Glomerular visceral epithelial cell (primary cell): Measurements from ENCODE around the gene PPM1G.

Source experiments
- DNase-seq: peaks from one replicate; pipeline ENCODE4 v3.0.0-alpha.2; 2016; ENCODE audit errors: extremely low spot score

Gene PPM1G

DNA sequence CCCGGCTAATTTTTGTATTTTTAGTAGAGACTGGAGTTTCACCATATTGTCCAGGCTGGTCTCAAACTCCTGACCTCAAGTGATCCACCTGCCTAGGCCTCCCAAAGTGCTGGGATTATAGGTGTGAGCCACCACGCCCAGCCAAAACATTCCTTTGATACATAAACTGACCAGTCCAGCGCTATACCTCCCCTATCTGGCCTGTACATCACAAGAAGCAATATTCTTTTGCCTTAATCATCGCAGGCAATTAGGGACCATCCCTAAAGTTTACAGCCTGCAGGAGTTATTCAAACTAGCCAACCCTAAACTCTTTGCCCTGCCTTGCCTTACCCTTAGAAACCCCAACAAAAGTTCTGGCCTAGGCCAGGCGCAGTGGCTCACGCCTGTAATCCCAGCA, 6.8 kb upstream of the PPM1G start:
- DNase-seq = no peak

DNA sequence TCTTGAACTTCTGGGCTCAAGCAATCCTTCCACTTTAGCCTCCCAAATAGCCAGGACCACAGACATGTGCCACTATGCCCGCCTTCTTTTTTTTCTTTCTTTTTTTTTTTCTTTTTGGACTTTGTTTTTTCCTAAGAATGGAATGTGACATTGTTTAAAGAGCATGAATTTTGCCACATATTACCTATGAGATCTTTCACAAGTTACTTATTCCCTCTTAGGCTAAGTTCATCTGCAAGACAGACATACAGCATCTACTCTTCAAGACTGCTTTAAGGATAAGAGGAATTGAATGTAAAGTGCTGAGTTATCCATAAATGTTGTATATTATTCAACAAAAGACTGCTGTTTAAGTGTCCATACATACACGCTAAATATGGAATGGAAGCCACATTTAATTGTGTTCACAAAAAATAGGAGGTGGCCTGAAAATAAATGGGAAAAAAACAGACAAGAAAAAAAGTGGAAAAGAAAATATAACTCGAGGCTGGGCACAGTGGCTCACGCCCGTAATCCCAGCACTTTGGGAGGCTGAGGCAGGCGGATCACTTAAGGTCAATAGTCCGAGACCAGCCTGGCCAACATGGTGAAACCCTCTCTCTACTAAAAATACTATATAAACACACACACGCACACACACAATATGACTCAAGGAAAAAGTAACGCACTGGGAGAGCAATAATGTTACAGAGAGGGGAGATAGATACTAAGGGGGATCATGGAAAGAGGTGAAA, 3.2 kb upstream of the PPM1G start:
- DNase-seq = no peak

DNA sequence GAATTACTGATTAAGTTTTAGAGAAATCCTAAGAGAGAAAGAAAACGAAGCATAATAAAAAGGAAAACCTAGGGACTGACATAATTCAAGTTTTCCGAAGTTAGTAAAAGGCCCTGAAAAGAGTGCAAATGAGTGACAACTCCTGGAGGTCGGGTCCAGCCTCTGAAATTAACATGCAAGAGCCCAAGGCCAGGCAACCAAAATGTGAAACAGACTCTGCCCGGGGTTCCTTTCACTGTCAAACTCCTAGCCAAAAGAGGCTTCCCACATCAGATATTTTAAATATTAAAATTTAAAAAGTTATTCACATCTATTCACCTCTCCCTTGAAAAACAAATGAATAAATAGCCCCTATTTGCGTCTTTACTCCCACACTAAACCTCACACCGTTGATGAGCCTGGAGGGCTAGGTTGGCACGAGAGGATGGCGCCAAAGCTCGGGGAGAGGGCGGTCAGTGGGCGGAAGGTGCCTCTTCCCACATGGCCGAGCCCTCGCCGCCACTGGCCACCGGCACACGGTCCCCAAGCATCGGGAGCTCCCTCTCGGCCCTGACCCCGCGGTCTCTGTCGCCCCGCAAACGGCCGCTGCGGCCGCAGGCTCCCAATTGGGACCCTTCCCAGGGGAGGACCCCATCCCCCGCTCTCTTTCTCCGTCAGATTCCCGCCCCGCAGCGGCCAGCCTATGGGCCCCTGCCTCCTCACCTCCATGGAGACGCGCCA, 630 bp downstream of the PPM1G start:
- DNase-seq = peak; percentile 24

DNA sequence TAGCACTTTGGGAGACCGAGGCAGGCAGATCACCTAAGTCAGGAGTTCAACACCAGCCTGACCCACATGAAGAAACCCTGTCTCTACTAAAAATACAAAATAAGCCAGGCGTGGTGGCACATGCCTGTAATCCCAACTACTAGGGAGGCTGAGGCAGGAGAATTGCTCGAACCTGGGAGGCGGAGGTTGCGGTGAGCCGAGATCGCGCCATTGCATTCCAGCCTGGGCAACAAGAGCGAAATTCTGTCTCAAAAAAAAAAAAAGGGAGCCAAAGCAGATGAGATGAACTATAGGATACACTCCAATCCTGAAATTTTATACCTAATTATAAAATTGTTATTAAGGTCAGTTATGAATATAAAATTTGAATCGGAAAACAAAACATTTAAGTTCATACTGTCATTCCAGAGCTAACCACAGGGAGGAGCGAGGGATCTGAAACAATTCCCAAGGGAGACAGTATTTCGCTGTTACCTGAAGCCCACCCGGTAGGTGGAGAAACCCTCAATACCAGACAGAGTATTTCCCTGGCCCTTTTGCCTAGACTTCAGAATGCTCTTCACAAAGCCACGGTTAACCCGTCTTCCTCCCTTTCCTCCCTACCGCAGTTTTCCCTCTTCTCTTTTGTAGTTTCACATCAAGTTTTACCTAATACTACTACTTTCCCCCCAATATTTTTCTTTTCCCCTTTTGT, 1.4 kb downstream of the PPM1G start:
- peak; percentile 53 for DNase-seq

DNA sequence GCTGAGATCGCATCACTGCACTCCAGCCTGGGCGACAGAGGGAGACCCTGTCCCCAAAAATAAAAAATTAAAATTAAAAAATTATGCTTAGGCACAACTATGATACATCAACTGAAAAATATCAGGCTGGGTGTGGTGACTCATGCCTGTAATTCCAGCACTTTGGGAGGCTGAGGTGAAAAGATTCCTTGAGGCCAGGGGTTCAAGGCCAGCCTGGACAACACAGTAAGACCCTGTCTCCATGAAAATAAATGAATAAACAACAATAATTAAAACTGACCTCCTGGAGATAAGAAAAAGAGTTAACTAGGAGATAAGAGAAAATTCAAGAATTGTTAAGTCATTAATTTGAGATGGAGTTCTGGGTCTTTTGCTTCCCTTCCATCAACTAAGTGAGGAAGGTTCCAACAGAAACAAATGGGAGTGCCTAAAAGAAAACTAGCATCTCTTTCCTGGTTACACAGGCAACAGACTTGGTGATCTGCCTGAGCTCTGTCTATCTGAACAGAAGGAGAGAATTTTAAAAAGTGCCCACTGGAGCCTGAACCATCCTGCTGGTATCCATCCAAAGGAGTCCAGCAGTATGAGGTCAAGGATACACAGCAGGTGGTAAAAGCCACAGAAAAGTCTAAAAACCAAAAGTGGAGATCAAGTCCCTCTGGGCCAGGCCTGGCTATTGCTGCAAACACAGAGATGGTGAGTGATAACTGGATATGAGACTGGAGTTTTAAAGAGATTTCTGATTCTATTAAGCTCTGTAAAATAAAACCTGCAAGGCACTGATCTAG, 8.8 kb downstream of the PPM1G start:
- DNase-seq = no peak

DNA sequence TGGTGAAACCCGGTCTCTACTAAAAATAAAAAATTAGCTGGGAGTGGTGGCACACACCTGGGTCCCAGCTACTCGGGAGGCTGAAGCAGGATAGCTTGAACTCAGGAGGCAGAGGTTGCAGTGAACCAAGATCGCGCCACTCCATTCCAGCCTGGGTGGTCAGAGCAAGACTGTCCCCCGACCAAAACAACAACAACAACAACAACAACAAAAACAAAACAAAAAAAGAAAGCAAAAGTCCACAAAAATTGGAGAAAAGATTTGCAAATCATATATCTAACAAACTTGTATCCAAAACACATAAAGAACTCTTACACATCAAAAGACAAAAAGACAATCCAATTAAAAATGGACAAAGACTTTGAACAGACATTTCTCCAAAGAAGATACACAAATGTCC, 10.4 kb downstream of the PPM1G start:
- DNase-seq = no peak

DNA sequence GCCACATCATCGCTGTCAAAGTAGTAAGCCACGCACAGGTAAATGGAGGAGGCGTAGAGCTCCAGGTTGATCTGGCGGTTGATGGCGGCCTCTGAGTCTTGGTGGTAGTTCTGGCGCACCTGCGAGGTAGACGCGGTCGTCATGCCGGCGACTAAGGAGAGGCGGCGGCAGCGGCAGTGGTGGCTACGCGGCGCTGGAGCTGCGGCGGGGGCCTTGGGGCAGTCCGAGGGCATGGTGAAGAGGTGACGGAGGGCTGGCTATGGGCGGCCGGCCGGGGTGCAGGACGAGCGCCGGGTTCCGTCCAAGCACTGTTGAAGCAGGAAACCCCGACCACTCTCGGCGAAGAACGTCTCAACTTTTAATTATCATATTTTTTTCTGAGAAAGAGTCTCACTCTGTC, 16.2 kb downstream of the PPM1G start:
- no peak for DNase-seq

DNA sequence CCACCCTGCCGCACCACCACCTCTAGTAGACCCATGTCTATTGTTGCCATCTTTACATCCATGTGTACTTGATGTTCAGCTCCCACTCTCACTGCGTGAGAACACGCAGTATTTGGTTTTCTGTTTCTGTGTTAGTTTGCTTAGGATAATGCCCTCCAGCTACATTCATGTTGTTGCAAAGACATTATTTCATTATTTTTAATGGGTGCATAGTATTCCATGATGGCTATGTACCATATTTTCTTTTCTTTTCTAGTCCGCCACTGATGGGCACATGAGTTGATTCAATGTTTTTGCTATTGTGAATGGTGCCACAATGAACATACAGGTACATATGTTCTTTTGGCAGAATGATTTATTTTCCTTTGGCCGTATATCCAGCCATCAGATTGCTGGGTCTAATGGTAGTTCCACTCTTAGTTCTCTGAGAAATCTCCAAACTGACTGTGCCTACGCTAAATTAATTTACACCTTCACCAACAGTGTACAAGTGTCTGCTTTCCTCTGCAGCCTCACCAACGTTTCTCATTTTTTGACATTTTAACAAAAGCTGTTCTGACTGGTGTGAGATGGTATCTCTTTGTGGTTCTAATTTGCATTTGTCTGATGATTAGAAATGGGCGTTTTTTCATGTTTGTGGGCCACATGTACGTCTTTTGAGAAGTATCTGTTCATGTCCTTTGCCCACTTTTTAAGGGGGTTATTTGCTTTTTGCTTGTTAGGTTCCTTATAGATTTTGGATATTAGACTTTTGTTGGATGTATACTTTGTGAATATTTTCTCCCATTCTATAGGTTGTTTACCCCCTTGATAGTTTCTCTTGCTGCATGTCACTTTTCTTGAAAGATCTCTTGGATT, 18.3 kb downstream of the PPM1G start:
- no peak for DNase-seq

DNA sequence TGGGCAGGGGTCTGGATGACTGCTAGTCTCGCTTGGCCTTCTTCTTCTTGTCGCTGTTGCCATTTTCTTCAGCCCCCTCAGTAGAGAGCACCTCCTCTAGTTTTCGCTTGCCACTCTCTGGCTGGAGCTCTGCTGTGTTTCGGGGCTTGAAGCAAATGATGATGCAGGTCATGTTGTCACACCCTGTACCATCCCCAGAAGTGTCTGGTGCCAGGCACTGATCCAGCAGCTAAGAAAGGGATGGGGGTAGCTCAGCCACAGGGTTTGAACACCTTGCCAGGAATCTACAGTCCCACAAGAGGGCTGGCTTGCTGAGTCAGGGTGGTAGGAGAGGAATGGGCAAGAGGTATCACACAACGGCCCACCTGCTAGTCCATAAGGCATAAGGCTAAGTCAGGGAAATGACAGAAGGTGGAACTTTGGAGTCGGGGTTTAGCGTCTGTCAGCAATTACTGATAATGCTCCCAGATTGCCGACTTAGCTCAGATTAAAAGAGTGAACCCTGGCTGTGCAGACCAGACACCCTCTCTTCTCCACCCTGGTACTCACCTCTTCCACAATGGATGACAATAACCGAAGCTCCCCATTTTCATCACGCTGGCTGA, 27.7 kb downstream of the PPM1G start:
- no peak for DNase-seq

DNA sequence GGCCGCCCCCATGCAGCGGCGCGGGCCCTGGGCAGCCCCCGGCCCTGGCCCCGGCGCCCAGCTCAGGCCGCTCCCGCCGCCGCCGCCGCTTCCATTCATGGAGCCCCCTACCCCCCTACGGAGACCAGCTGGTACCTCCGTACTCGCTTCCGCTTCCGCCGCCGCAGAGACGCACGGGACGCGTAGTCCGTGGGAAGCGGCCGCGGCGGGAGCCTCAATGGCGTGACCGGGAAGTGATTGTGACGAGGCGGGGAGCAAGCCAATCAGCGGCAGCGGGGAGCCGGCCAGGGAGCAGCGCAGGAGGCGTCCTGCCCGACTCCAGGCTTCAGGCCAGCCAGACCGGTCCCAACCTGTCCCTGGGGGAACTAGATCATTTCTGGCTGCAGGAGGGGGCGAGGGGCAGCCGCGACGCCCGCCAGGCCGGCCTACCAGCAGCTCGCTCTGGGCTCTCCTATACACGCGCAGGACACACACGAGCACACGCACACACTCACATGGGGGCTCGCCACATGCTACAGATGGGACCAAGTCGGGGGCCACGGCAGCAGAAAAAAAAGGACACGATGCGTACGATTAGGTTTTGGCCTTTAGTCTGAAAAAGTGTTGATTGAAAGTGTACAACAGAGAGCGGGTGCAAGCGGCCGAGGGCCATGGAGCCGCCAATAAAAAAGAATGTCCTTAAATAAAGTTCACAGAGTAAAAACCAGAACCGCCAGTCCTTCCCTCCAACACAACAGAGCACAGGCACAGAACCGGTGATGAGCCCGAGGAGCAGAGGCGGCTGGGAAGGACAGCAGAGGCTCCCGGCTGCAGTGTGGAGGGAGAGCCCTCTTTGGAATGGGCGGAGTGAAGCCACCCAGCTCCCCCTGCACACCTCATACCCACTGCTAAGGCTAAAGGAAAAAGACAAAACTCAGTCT, 28.5 kb downstream of the PPM1G start, which contains the start of gene ZNF513:
Gene ZNF513, minus strand, starts transcription at position 109 of the 920 bp plus-strand sequence. CDS start 208 bp downstream, outside the sequence.
- DNase-seq = peak; percentile 62

DNA sequence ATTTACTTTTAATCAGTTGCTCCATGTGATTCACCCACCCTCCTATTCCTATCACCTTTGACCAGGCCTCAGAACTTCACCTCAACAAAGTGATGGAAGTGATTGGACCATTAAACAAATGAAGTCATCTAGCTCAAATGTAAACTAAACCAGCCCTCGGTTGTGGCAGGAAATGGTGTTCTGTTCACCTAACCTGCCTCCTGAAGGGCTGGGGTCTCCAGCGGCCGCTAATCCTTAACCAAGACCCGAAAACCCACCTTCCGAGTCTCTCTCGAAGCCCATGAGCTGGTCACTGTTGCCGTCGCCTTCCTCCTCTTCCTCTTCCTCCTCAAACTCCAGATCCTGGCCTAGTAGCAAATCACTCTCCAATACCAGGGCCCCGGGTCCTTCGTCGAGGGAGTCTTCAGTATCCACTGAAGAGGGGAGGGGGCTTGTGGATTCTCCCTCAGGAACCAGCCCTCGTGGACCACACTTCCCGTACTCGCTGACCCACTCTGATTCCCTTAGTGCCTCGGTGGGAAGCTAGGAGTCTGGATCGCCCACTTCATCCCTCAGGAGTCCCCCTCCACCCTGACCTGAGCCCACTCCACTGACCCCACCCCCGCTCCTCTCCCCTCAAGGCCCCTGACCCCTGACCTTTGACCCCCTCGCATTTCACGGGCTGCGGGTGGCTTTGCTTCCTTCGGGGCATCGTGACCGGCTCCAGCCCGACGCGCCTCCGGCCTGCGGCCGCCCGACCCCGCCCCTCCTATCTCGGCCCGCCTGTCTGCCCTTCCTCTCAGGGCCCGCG, 29.4 kb downstream of the PPM1G start:
- peak; percentile 24 for DNase-seq

DNA sequence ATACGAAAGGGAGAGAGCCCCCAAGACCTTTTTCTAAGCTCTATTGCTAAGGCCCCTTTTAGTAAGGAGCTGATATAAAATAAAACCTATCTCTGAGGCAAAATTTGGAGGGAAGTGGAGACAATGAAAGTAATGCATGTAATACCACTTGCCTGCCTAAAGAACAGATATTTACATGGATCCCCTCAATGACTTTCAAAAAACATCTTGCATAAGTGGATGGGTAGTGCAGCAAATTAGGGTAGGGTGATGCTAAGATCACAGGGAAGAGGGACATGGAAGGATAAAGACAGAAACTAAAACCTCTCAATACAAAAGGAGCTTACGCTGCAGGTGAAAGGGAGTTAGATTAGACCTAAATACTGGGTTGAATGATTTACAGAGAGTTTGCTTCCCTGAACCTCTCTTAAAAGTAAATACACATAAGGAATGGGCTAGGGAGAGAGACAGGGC, 30.0 kb downstream of the PPM1G start:
- DNase-seq = no peak

DNA sequence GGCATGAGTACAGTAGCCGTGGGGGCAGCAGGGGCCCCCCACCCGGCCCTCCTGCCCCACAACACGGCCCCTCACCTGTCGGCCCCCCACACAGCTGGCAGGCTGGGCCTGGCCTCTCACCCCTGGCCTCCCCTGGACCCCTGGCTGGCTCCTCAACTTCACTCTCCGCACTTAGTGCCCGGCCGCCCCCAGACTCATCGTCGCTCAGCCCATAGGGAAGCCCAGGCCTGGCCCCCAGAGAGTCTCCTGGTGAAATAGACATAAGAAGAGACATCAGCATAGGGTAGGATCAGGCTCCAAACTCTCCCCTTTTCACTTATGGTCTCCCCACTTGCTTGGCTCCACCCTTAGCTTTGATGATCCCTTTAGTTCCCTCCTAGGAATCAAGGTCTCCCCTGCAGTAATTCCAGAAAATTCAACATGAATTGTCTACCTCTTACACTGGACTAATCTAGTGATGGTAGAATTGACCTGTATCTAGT, 30.5 kb downstream of the PPM1G start:
- no peak for DNase-seq

DNA sequence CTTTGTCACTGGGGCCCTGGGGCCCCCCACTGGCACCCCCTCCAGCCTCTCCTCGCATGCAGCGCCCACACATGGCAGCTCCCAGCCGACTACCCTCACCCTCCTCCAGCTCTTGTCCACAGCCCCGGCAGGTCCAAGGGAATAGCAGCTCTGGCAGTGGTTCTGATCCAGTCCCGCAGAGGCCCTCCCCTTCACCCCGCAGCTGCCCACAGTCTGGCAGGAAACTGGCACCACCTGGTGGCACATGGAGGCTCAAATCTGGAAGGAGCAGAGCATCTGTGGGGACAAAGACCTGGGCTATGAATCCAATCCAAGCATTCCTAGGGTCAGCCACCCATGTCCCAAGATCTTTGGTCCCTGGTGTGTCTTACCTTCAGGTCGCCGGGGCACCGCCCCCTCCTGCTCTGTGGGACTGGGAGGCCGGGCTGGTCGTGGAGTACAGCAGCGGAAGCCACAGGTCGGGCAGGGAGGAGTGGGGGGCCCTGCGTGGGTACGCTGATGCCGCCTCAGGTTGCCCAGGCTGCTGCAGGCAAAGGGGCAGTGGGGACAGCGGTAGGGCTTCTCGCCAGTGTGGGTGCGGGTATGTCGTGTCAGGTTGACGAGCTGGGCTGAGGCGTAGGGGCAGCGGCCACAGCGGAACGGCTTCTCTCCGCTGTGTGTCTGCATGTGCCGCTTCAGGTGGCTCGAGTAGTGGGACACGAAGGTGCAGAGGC, 31.1 kb downstream of the PPM1G start:
- DNase-seq = peak; percentile 30

DNA sequence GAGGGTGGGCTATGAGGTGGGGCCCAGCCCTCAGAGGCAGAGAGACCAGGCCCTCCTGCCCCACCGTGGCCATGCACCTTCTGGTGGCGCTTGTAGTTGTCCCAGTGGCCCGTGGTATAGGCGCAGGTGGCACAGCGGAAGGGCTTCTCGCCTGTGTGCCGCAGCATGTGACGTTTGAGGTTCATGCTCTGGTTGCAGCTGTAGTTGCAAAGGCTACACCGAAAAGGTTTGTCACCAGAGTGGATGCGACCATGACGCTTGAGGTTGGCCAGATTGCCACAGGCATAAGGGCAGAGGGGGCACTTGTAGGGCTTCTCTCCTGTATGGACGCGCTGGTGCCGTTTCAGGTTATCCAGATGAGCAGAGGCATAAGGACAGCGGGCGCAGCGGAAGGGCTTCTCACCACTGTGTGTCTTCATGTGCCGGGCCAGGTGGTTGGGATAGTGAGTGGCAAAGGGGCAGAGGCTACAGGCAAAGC, 31.7 kb downstream of the PPM1G start:
- no peak for DNase-seq

DNA sequence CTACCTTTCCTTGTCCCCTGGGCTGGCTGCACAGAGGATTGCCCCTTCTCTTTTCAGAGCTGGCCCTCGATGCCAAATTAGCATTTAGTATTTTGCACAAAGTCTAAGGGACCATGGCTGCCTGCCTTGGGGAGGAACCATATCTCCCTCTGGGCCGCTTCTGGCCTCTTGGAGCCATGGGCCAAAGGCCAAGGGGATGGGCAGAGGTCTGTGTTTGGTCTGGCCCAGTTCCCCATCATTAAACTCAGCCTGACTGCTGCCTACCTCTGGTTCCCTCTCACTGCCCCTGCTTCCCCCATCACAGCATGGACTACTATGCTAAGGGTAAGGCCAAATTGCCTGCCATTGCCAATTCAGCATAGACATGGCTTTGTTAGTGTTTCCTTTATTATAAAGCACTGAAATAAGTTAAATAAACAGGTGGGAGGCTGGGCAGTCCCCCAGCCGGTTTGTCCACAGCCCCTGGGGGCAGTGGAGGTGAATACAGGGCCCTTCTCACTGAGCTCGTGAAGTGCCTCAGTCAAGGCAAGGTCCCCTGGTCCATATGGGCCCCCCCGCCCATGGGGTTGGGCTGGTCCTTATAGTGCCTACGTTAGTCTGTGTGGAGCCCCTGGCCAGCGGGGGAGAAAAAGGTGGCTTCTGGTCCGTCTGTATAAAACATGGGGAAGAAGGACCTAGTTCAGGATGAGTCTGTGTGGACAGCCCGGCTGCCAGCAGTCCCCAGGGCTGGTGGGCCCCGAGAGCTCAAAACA, 32.3 kb downstream of the PPM1G start:
- DNase-seq = no peak
